GM12878 (cell line): ENCODE data around the gene TCF12. TPM values are rescaled to one million over a fixed set of nuclear protein-coding genes. Genes with fewer than 3 reads are reported as not detected.

Source experiments
- ATAC-seq: fragments of 200-7000 bp; cut with Tn5 transposase; 3 replicates; pipeline ENCODE4 v1.9.1; 2020; ENCODE audit warnings: mild to moderate bottlenecking, moderate library complexity
- BruUV-seq: library from RNA; stranded (reverse); fragments of 400-500 nt; replicated peaks from 2 replicates; lab custom pipeline; 2021; lab: Mats Ljungman, UMichigan
- CTCF ChIA-PET: fragments of 300-600 bp; sonication (Branson Sonifier 250); formaldehyde crosslinking; extraction: SDS; loops from one replicate; lab custom pipeline; 2021; ENCODE audit warnings: inconsistent platforms; lab: Yijun Ruan, JAX
- POLR2A ChIA-PET: fragments of 350-600 bp; formaldehyde crosslinking; extraction: SDS; loops from one replicate; lab custom pipeline; 2021; ENCODE audit warnings: inconsistent platforms; lab: Charles Lee
- RAD21 ChIA-PET: fragments of 300-600 bp; sonication (Branson Sonifier 250); formaldehyde crosslinking; loops from one replicate; lab custom pipeline; 2023; ENCODE audit warnings: antibody characterized with exemption; ENCODE audit not compliant: unreplicated experiment; lab: Charles Lee
- SMC1A ChIA-PET: fragments of 300-600 bp; sonication (Branson Sonifier 250); formaldehyde crosslinking; loops from one replicate; lab custom pipeline; 2023; ENCODE audit not compliant: unreplicated experiment, uncharacterized antibody; lab: Charles Lee
- DNase-seq: peaks from one replicate; pipeline ENCODE4 v3.0.0-alpha.2; 2011; ENCODE audit warnings: low read depth, low spot score
- FAIRE-seq: peaks from 3 replicates; lab custom pipeline; 2011; peaks lifted over from hg19 to GRCh38; lab: Jason Lieb, UNC
- H2AFZ ChIP-seq: 2 replicates; pipeline ENCODE4 v1.6.0; 2011; ENCODE audit warnings: low read depth, low read length, control low read depth; ENCODE audit not compliant: control insufficient read depth
- H3K27ac ChIP-seq: 2 replicates; pipeline ENCODE4 v1.5.1; 2011; ENCODE audit warnings: control low read depth; ENCODE audit not compliant: control insufficient read depth, insufficient read depth
- H3K27me3 ChIP-seq, 2 experiments: replicated peaks in 1 of 2; 2 replicates each; pipeline versions ENCODE4 v1.6.0 to v1.6.1; 2011; ENCODE audit warnings: low read length in 1 of 2; ENCODE audit not compliant: control insufficient read depth in 2 of 2, insufficient read depth in 2 of 2
- H3K36me3 ChIP-seq, 2 experiments: 2 replicates each; pipeline ENCODE4 v1.5.1; 2011; ENCODE audit warnings: low read length in 1 of 2; ENCODE audit not compliant: control insufficient read depth in 2 of 2, insufficient read depth in 2 of 2
- H3K4me1 ChIP-seq: 2 replicates; pipeline ENCODE4 v1.6.1; 2011; ENCODE audit warnings: mild to moderate bottlenecking, low read length, moderate library complexity, mixed read lengths; ENCODE audit not compliant: control insufficient read depth, insufficient read depth
- H3K4me2 ChIP-seq: 2 replicates; pipeline ENCODE4 v1.6.0; 2011; ENCODE audit warnings: control low read depth; ENCODE audit not compliant: control insufficient read depth, insufficient read depth
- H3K4me3 ChIP-seq: fragments of 200-600 bp; sonication (generic); 2 replicates; pipeline ENCODE4 v1.5.1; 2016
- H3K79me2 ChIP-seq: 2 replicates; pipeline ENCODE4 v1.6.0; 2011; ENCODE audit warnings: low read length; ENCODE audit not compliant: control insufficient read depth, insufficient read depth
- H3K9ac ChIP-seq: 2 replicates; pipeline ENCODE4 v1.8.0; 2011; ENCODE audit warnings: low read length, control low read depth, mixed read lengths; ENCODE audit not compliant: control insufficient read depth, insufficient read depth
- H3K9me3 ChIP-seq: replicated peaks from 3 replicates; pipeline ENCODE4 v1.5.1; 2011; ENCODE audit warnings: mild to moderate bottlenecking, low read length; ENCODE audit not compliant: control insufficient read depth, insufficient read depth
- H4K20me1 ChIP-seq: 2 replicates; pipeline ENCODE4 v1.6.0; 2011; ENCODE audit not compliant: control insufficient read depth, insufficient read depth
- BMI1 ChIP-seq: fragments of 450-650 bp; IDR thresholded peaks from 2 replicates; pipeline ENCODE4 v1.6.1; 2016; ENCODE audit warnings: mild to moderate bottlenecking, moderate library complexity, borderline replicate concordance
- CREM ChIP-seq: IDR thresholded peaks from 2 replicates; pipeline ENCODE4 v1.6.1; 2014; ENCODE audit warnings: antibody characterized with exemption, low read depth
- E4F1 ChIP-seq: fragments of 450-650 bp; IDR thresholded peaks from 2 replicates; pipeline ENCODE4 v1.6.1; 2018; ENCODE audit warnings: borderline replicate concordance, mild to moderate bottlenecking; ENCODE audit not compliant: partially characterized antibody
- HSF1 ChIP-seq: fragments of 150-350 bp; IDR thresholded peaks from 2 replicates; pipeline ENCODE4 v1.6.1; 2014; ENCODE audit warnings: mild to moderate bottlenecking, low read depth, low read length
- IKZF1 ChIP-seq: fragments of 450-650 bp; conservative IDR thresholded peaks from 2 replicates; pipeline ENCODE4 v1.6.1; 2017; ENCODE audit warnings: antibody characterized with exemption, mild to moderate bottlenecking
- PBX3 ChIP-seq: IDR thresholded peaks from 2 replicates; pipeline ENCODE4 v1.6.1; 2011; ENCODE audit warnings: mild to moderate bottlenecking, low read depth, low read length, moderate library complexity; ENCODE audit not compliant: insufficient replicate concordance
- WGBS: methylation state at CpG from one replicate; pipeline ENCODE4 v1.1.6; 2016; ENCODE audit warnings: low lambda C conversion rate; ENCODE audit not compliant: insufficient replicate concordance, insufficient coverage; ENCODE audit errors: missing lambda C conversion rate; 5-methylcytosine and 5-hydroxymethylcytosine counted together
- in situ Hi-C: fragments of 300-500 bp; cut with MboI; formaldehyde crosslinking; loops from 9 replicates; pipeline ENCODE4 v1.14.3; 2018; ENCODE audit warnings: mixed read lengths
- intact Hi-C: fragments of 100-400 bp; cut with micrococcal nuclease; formaldehyde crosslinking; loops from one replicate; pipeline ENCODE4 v1.14.2; 2022; ENCODE audit not compliant: unreplicated experiment
- polyA plus RNA-seq, 11 experiments: library from polyadenylated mRNA; depleted of rRNA in 4 of 11; unstranded in 6 of 11; stranded (reverse) in 5 of 11; fragments of >200 nt; fragmentation: Nextera tagmentation in 4 of 11; fragmentation: Illumina TruSeq in 1 of 11; extraction: Ambion mirVana in 4 of 11; extraction: Trizol in 1 of 11; gene quantifications; 1 replicate in 1 of 11; 2 replicates in 10 of 11; pipeline versions ENCODE4 v1.2.1 to v1.2.3, GENCODE V29; 2011 to 2016; ENCODE audit warnings: inconsistent platforms in 2 of 11, missing spikeins in 2 of 11, low read depth in 1 of 11
- total RNA-seq, 4 experiments: library from RNA; depleted of rRNA in 3 of 4; stranded (reverse); fragments of >200 nt in 3 of 4; fragmentation: Illumina TruSeq in 1 of 4; extraction: Trizol in 1 of 4; gene quantifications; 2 replicates each; pipeline versions ENCODE4 v1.2.1 to v1.2.3, GENCODE V29; 2013 to 2021
- TF ChIP-seq, protein P1 (sequence below): fragments of 450-650 bp; IDR thresholded peaks from 2 replicates; pipeline ENCODE4 v1.6.1; 2017; ENCODE audit warnings: antibody characterized with exemption, mild to moderate bottlenecking, moderate library complexity

TCF12 gene
- total and polyA plus RNA-seq, 10 of the 15 experiments (the other 5 are each of a cell fraction or from before 2014, with no cell fraction given), result 8.2 to 70.9 (median 49.5) TPM

GRCh38 chr15:57328479-57328878 lies 410.0 kb downstream of the TCF12 start:
- no peaks in the 10 kb centered on the region for H3K79me2 ChIP-seq
- no peaks in the 10 kb centered on the region for H3K4me1 ChIP-seq
- SMC1A ChIA-PET, result no interaction called here
- H2AFZ ChIP-seq, result no peak overlapping the region
- TF ChIP-seq PBX3 (no peak), BMI1 (no peak), IKZF1 (no peak)
- H3K27ac ChIP-seq, result no peak overlapping the region
- H3K27me3 ChIP-seq, result no peaks in the 10 kb centered on the region; a peak in 3 of 4 replicates
- WGBS, result 93% methylated on average over 8 of the region's 8 CpGs
- intact Hi-C loops (no loop called here), in situ Hi-C loops (no loop called here)
- H3K36me3 ChIP-seq, result no peaks in the 10 kb centered on the region
- ATAC-seq (no peak), DNase-seq (no peak), FAIRE-seq (no peak)
- RAD21 ChIA-PET, result interaction anchor here (1.8 kb wide), 1 partner anchor 182 kb away, joined by 6 read pairs; no protein-coding TSS in a partner anchor
- POLR2A ChIA-PET, result no interaction called here
- no peak overlapping the region for H3K9ac ChIP-seq
- H3K4me3 ChIP-seq, result no peak overlapping the region
- no peaks in the 10 kb centered on the region for H4K20me1 ChIP-seq
- no TSS peak for BruUV-seq
- no peak overlapping the region for H3K4me2 ChIP-seq
- no peaks in the 10 kb centered on the region for H3K9me3 ChIP-seq
- CTCF ChIA-PET, result interaction anchor here (0.9 to 2.4 kb wide), 4 partner anchors 12 to 200 kb away, joined by 3 to 8 read pairs (median 5); no protein-coding TSS in a partner anchor

- POLR2A ChIA-PET, result no interaction called here
- H4K20me1 ChIP-seq, result no peaks in the 10 kb centered on the region
- H3K27ac ChIP-seq, result no peak overlapping the region
- FAIRE-seq (no peak), DNase-seq (no peak), ATAC-seq (no peak)
- H3K4me2 ChIP-seq, result no peak overlapping the region
- no peak overlapping the region for H2AFZ ChIP-seq
- no peaks in the 10 kb centered on the region; a peak in 3 of 4 replicates for H3K27me3 ChIP-seq
- CTCF ChIA-PET, result interaction anchor here (0.9 to 2.4 kb wide), 5 partner anchors 12 to 214 kb away, joined by 3 to 8 read pairs (median 5); no protein-coding TSS in a partner anchor
- no peaks in the 10 kb centered on the region for H3K4me1 ChIP-seq
- no peaks in the 10 kb centered on the region for H3K79me2 ChIP-seq
- H3K9ac ChIP-seq, result no peak overlapping the region
- RAD21 ChIA-PET, result interaction anchor here (1.8 kb wide), 1 partner anchor 182 kb away, joined by 6 read pairs; no protein-coding TSS in a partner anchor
- in situ Hi-C loops (no loop called here), intact Hi-C loops (no loop called here)
- H3K9me3 ChIP-seq, result no peaks in the 10 kb centered on the region
- WGBS, result 20% methylated on average over 5 of the region's 5 CpGs
- BruUV-seq, result no TSS peak
- no peaks in the 10 kb centered on the region for H3K36me3 ChIP-seq
- SMC1A ChIA-PET, result interaction anchor here (0.6 to 0.9 kb wide), 2 partner anchors 34 to 182 kb away, joined by 3 read pairs; no protein-coding TSS in a partner anchor
- H3K4me3 ChIP-seq, result no peak overlapping the region
- TF ChIP-seq HSF1 (no peak), E4F1 (no peak), CREM (no peak)
- TF ChIP-seq, protein P1, sequence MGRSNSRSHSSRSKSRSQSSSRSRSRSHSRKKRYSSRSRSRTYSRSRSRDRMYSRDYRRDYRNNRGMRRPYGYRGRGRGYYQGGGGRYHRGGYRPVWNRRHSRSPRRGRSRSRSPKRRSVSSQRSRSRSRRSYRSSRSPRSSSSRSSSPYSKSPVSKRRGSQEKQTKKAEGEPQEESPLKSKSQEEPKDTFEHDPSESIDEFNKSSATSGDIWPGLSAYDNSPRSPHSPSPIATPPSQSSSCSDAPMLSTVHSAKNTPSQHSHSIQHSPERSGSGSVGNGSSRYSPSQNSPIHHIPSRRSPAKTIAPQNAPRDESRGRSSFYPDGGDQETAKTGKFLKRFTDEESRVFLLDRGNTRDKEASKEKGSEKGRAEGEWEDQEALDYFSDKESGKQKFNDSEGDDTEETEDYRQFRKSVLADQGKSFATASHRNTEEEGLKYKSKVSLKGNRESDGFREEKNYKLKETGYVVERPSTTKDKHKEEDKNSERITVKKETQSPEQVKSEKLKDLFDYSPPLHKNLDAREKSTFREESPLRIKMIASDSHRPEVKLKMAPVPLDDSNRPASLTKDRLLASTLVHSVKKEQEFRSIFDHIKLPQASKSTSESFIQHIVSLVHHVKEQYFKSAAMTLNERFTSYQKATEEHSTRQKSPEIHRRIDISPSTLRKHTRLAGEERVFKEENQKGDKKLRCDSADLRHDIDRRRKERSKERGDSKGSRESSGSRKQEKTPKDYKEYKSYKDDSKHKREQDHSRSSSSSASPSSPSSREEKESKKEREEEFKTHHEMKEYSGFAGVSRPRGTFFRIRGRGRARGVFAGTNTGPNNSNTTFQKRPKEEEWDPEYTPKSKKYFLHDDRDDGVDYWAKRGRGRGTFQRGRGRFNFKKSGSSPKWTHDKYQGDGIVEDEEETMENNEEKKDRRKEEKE, result no peak
Measured at GRCh38 chr15:57328897-57329296, 410.5 kb downstream of the TCF12 start.
